LNCAP (cell line): Measurements from ENCODE around the gene MYO1E.

Source experiments
- CTCF ChIP-seq: fragments of 450-650 bp; IDR thresholded peaks from 2 replicates; pipeline ENCODE4 v1.5.1; 2017; ENCODE audit warnings: mild to moderate bottlenecking

MYO1E gene

GRCh38 chr15:59309405-59309804 is 63.3 kb downstream of the MYO1E start:
- no peak for TF ChIP-seq CTCF

- TF ChIP-seq CTCF: no peak
Observed at GRCh38 chr15:59307165-59307537, 65.5 kb downstream of the MYO1E start.

GRCh38 chr15:59306520-59307164 is 66.0 kb downstream of the MYO1E start:
- TF ChIP-seq CTCF: no peak

- TF ChIP-seq CTCF: no peak
Observed at GRCh38 chr15:59304807-59305206, 67.9 kb downstream of the MYO1E start.

GRCh38 chr15:59304034-59304795 is 68.5 kb downstream of the MYO1E start:
- TF ChIP-seq CTCF: no peak

- no peak for TF ChIP-seq CTCF
Observed at GRCh38 chr15:59303633-59304032, 69.0 kb downstream of the MYO1E start.

- no peak for TF ChIP-seq CTCF
Observed at GRCh38 chr15:59303136-59303535, 69.5 kb downstream of the MYO1E start.
